HG02642 (cell line): ENCODE results near the gene ORC3.

Experiments
- ATAC-seq: cut with Tn5 transposase; IDR thresholded peaks from one replicate; pipeline ENCODE4 v1.9.1; 2021; ENCODE audit warnings: mild to moderate bottlenecking; ENCODE audit not compliant: unreplicated experiment, poor library complexity

ORC3 gene

DNA sequence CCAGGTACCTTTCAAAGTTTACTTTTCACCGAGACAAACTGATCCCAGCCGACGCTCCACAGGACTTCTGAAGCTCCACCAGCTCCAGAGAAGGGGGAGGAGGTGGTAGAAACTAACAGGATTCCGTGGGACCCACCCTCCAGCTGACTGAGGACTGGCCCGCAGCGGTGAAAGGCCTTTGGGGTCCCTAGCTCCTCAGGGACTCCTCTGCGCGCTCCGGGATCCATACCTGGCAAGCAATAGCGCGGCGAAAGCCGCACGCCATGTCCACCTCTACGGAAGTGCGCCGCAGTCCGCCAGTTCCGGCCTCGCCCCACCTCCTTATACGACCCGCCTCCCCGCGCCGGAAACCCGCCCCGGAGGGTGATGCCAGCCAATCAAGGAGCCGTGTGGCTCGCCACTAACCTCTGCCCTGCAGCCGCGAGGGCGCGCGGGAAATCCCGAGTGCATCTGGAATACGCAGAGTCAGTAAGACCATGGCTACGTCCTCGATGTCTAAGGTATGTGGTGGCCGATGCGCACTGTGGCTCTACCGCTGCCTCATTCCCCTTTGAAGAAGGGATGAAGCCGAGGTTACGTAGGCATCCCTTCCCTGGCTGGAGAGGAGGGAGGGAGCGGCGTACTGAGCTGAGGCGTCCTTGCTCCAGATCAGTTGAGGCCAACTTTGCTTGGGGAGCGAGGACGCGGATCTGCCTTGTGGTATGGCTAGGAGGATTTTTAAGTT, at the start of gene ORC3, which contains the start of gene RARS2:
Gene ORC3, plus strand, starts transcription at position 443 of the 724 bp plus-strand sequence. Its CDS starts 34 bp downstream, at position 477.
Gene RARS2, minus strand, starts transcription at position 295 of the 724 bp plus-strand sequence. Its CDS starts 30 bp downstream, at position 265.
- ATAC-seq = peak; percentile 100

DNA sequence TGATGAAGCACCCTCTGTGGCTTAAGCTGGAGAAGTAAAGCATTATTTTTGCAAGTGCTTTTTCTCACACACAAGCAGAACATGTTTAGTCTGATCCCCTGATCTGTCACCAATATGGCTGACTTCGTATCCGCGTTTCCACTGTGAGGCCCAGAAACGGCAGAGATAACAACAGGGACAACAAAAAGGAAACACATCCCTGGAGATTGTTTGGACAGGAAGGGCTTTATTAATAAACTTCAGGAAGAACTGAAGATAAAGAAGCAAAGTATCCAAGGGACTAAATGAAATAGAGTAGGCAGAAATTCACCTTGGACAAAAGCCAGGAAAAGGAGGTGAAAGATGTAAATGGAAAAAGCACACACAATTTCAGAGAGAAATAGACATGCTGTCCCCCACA, 49.4 kb upstream of the ORC3 start:
- ATAC-seq = no peak

DNA sequence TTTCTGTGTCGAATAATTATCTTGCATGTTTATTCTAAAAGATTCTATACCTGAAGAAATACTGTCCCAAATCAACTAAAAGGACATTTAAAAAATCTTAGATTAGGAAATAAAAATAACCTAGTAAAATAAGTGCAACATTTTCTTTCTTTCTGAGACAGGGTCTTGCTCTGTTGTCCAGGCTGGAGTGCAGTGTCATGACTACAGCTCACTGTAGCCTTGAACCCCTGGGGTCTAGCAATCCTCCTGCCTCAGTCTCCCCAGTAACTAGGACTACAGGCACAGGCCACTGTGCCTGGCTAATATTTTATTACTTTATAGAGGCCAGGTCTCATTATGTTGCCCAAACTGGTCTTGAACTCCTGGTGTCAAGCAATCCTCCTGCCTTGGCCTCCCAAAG, 48.9 kb upstream of the ORC3 start:
- ATAC-seq = no peak

DNA sequence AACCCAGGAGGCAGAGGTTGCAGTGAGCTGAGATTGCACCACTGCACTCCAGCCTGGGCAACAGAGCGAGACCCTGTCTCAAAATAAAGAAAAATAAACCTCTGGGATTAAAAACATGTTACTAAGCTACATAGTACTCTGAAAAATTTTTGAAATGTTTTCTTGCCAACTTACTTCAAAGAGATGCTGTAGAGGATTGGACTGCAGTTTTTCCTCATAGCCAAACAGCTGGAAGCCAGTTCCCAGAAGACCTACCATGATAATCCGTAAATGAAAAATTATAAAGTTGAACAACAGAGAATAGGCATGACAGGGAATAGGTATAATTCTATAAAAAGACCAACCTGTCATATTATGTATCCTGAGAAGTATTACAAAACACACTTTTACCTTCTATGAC, 48.2 kb upstream of the ORC3 start:
- no peak for ATAC-seq

DNA sequence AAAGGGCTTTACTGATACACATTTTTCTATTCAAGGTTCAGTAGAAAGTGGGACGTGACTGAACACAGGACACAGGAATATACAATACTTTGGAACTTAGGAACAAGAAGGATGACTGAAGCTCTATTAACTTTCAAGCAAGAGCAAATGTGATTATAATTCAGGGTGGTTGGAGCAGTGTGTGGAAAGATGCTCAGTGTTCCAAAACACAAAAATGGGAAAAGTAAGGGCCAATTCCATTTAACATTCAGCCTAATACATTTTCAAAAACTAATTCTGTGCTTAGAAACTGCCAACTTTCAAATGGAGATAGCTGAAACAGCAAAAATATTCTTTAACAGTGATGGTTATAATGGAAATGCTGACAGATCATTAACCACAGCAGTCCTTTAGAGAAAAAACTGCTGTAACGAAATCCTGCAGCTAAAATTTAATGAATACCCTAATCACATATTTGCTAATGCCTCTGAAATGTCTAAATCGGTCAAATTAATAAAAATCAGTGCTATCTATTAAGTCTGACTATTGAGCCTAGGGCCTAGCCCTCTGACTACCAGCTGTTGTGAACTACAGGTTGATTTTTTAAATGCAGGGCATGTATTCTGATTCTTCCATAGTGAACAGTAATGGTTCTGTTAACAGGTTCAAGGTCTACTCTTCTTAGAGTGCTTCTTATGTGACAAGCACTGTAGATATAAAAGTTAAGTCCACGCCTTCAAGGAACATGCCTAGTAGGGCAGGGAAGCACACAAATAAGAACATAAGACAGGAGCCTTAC, 46.0 kb upstream of the ORC3 start:
- no peak for ATAC-seq

DNA sequence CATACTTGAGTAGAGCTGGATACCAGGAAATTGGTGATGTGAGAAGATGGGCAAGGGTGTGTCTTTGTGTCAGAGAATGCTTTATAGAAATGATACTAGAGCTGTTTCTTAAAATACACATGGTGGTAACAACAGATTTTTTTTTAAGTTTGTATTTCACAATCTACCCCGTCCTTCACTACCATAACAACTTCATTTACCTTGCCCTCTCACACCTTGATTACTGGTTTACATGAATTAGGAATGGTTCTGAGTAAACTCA, 45.5 kb upstream of the ORC3 start:
- ATAC-seq = no peak

DNA sequence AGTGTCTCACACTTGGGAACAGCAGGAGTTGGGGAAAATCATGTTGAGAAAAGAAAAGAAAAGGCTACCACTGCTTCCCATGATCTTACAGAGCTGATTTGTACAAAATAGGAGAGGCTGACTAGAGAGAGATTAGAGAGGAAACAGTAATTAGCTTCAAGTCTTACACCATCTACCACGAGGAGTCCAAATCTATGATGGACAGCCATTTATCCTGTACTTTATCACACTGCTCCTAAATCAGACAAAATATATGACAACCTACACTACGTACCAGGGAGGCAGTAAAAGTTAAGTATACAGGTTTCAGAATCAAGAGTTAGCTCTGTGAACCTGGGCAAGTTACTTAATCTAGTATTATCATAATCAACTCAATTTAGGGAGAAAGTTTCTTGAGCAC, 38.1 kb upstream of the ORC3 start:
- no peak for ATAC-seq

DNA sequence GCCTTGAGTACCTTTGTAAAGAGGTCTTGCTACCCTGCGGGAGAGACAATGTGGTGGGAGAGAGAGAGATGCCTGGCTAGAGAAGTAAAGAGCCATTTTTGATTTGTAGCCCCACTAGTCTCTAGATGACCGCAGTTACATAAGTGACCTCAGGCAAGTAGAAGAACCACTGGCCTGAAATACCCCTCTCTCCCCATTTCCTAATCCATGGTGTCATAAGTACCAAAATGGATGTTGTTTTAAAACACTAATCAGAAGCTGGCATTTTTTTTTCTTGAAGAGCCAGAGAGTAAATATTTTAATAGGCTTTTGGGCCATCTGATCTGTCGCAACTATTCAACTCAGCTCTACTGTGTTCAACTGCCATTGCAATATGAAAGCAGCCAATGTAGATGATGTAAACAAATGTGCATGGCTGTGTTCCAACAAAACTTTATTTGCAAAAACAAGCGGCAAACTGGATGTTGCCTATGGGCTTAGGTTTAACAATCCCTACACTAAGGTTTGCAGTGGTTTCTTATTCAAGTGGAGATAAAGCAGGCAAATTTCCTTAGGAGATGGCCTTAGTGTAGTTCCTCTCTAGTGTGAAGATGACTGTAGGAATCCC, 36.7 kb upstream of the ORC3 start:
- no peak for ATAC-seq

DNA sequence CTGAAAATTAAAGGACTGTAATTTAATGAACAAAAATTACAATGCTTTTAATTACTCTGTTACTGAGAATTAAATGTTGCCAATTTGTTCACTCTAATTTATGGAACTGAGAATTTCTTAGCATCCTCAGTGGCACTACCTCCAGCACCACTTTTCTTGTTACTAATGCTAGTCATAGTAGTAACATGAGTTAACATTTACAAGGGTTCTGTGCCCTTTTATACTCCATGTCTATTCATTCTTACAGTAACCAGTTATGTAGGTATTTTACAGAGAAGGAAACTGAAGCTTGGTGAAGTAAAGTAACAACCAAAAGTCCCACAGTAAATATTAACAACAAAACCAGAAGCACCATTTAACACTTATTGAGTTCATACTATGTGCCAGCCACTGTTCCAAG, 34.4 kb upstream of the ORC3 start:
- ATAC-seq = no peak

DNA sequence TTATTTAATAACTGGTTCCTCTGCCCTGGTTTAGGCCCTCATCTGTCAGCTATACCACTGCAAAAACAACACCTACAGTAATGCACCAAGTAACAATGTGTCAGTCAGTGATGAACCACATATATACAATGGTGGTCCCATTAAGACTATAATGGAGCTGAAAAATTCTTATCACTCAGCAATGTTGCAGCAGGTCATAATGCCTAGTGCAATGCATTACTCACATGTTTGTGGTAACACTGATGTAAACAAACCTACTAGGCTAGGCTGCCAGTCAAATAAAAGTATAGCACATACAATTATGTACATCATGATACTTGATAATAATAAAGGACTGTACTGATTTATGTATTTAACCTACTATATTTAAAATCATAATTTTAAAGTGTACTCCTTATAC, 31.5 kb upstream of the ORC3 start:
- ATAC-seq = no peak

DNA sequence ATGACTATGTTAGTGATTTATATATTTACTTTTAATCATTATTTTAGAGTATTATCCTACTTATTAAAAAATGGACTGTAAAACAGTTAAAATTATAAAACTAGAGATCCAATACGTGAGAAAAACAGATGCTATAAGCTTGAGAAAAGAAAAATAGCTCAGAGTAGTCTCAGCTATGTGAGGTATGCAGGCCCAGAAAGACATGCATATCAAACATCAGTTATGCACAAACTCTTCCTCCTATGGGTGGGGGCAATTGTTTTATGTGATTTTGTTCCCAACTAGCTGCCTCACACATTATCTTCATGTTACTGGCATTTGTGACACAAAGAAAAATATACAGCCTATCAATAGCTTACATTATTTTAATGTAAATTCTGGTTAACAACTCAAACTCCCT, 28.9 kb upstream of the ORC3 start:
- ATAC-seq = no peak

DNA sequence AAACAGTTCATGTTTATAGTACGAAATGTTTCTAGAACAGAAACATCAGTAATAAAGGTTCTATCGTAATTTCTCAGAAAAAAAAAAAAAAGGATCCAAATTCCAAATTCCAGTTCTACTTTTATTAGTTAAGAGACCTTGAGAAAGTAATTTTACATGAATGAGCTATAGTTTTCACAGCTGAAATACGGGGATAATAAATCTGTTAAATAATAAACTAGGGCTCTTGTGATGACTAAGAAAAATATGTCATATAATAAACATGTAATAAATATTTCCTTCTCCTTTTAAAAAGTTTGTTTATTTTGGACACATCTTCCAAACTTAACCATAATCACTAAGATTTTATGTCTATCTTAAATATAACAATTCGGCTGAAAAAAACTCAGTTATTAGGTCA, 17.9 kb upstream of the ORC3 start:
- ATAC-seq = no peak

DNA sequence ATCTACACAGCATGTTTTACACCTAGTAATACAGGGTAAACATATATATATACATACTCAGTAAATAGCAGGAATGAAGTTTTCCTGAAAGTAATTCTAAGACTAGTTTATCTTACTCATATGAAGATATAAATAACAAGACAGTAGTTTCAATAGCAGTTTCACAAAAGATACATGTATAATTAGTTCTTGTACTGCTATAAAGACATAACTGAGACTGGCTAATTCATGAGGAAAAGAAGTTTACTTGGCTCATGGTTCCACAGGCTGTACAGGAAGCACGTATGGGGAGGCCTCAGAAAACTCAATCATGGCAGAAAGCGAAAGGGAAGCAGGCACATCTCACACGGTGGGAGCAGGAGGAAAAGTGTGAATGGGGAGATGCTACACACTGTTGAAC, 17.1 kb upstream of the ORC3 start:
- ATAC-seq = no peak

DNA sequence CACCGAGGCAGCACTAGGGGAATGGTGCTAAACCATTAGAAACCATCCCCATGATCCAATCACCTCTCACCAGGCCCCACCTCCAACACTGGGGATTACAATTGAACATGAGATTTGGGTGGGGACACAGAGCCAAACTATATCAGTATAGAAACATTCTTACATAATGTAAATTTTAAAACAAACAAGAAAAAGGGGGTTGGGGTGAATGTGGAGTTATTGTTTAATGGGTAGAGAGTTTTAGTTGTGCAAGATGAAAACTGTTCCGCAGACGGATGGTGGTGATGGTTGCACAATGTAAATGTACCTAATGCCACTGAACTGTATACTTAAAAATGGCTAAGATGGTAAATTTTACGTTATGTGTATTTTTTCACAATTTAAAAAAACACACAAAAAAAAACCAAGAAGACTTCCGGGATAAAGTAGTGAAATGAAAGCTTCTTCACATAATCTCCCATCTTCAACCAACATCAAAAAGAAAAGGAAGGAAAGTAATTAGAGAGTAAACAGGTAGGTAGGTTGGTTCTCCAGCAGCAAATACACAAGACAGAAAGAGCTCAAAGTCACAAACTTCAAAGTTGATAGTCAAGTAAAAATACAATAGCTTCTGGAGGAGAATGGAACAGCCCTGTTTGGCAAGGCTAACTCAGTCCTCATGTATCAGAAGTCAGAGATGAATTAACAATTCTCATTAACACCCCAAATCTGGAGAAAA, 16.5 kb upstream of the ORC3 start:
- no peak for ATAC-seq

DNA sequence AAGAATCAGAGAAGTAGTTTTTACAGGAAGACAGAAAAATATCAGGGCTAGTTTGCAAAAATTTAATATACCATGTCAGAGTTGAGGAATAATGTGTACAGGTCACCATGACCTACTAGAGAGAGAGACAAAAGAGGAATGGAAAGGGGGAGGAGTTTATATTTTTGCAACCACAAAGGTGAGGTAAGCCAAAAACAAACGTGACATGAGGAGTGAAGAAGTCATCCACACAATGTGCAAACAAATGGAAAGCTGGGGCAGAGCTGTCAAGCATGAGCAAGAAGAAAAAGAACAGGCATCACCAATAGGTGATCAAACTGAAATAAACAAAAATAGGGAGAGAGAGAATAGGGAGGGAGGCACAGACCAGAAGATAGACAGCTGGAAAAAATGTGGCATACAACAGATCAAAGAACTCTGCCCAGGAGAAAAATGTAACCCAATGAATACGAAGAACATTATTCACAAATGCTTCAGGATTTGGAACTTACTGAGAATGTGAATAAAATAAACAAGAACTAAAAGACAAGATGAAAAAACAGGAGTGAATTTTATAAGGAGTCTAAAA, 15.6 kb upstream of the ORC3 start:
- no peak for ATAC-seq

DNA sequence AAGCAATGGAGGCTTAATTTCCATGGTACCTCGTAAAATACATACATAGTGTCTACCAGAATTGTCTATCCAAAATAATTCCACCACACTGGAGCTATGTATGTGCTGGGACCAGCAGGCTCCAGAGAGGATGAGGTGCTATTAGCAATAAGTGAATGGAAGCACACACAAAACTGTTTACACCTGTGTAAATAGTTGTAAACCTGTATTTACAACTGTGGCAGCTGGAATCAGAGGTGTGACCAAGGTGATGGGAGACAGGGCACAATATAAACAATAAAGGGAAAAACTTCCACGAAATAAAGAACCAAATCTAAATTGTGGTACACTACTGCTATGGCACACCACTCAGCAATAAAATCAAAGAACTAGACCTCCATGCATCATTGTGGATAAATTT, 14.5 kb upstream of the ORC3 start:
- no peak for ATAC-seq

DNA sequence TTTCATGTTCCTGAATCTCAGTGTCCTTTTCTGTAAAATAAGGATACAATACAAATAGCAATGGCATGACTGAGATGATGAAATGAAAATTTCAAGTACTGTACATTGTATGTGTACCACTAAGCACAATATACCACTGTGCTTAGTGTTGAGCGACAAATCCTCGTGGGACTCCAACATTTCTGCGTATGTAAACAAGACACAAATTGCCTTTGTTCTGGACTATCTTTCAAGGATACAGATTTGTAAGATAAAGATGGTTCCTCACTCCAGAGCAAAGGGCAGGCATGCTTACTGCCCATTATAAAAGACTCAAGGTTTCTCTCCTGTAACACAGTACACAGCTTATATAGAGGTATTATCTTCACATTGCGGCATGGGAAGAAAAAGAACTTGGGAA, 6.1 kb upstream of the ORC3 start:
- ATAC-seq = no peak

DNA sequence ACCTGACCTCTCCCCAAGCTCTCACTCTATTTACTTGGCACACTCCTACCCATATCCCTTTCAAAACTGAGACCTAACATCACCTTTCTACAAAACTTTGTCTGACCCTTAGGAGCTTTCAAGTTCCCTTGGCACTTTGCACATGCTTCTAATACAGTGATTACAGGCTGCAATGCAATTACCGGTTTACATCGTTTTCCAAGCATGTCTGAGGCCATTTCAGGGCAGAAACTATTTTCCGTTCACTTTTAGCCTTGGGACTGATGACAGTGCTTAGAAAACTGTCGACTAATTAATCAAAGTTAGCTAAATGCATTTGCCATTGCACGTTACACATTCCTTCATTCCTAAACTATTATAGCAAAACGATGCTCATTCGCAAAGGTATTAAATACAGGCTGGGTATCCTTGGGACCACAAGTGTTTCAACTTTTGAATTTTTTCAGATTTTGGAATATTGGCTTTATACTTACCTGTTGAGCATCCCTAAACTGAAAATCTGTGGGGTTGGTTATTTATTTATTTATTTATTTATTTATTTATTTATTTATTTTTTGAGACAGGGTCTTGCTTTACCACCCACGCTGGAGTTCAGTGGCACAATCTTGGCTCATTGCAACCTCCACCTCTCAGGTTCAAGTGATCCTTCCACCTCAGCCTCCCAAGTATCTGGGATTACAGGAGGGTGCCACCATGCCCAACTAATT, 3.4 kb upstream of the ORC3 start:
- ATAC-seq = no peak

DNA sequence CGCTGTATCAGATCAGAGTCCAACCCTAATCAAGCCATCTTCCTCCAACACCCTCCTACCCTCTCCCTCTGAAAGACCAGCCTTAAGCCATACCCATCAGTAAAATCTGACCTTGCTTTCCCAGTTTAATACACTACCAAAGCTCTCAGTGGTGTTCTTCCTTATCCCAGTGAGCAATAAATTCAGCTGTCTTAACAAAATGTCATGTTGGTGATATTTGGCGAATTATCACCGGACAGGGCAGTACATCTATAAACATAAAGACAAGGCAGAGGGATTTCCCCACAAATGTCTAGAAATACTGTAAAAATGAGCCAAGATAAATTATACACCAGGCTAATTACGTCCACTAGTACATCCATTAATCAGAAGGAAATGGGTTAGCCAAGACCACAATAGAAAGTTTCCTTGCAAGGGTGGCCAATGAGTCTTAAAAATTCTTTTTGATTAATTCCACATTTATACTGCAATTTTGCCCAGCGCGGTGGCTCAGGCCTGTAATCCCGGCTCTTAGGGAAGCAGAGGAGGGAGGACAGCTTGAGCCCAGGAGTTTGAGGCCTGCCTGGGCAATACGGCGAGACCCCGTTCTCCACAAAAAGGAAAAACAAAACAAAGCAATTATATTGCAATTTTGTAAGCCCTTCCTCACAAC, 1.1 kb upstream of the ORC3 start:
- ATAC-seq = no peak

DNA sequence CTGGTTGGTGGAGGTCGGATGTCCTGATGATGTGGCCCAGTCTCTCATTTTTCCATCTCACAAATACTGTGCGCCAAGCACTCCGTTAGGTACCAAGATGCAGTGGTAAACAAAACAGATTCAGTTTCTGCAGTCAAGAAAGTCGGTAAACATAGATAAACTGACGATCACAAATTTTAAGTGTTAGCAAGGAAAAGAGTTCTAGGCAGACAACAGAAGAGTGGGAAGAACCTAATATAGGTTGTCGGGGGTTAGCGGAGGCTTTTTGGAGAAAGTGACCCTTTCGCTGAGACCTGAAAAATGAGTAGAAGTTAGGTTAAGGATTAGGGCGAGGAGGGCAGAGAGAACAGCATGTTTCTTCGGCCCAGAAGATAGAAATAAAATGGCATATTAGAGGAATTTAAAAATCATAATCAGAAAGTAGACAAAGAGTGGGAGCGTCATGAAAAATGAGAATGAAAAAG, 514 bp downstream of the ORC3 start:
- no peak for ATAC-seq
